A549 treated with CpdA at 1 μM for 4 hours (cell line): Measurements from ENCODE around the gene ATN1. TPM values are rescaled to one million over a fixed set of nuclear protein-coding genes. Genes with fewer than 3 reads are reported as not detected.

Experiments
- total RNA-seq: library from RNA; stranded (reverse); fragments of 200-300 nt; extraction: Qiagen RNA extraction; gene quantifications from 5 replicates; pipeline ENCODE4 v1.2.3, GENCODE V29; 2022; ENCODE audit warnings: low read depth

Gene ATN1
- total RNA-seq = 48.9 to 77.1 TPM (median 73.0 TPM) in 5 replicates

GRCh38 chr12:6927379-6928021 lies at the start of gene ATN1:
Gene ATN1, plus strand, starts transcription at chr12:6927959. Its CDS starts 6,043 bp downstream, at chr12:6934002.

GRCh38 chr12:6904280-6905276 lies 23.2 kb upstream of the ATN1 start, which contains the start of gene LRRC23:
Gene LRRC23, plus strand, starts transcription at chr12:6904822. Its CDS starts 812 bp downstream, at chr12:6905634.

GRCh38 chr12:6914246-6914946 lies 13.4 kb upstream of the ATN1 start, which contains the start of gene ENO2:
Gene ENO2, plus strand, starts transcription at chr12:6914580. Its CDS starts 1,253 bp downstream, at chr12:6915833.

GRCh38 chr12:6943722-6944380 lies 16.1 kb downstream of the ATN1 start, which contains the start of the genes C12orf57 and RNU7-1:
Gene C12orf57, plus strand, starts transcription at chr12:6944022. Its CDS starts 100 bp downstream, at chr12:6944122.
Gene RNU7-1, plus strand, starts transcription at chr12:6943816.

GRCh38 chr12:6950811-6951540 lies 23.2 kb downstream of the ATN1 start, which contains the start of gene PTPN6:
Gene PTPN6, plus strand, starts transcription at chr12:6951356. Its CDS starts 157 bp downstream, at chr12:6951513.

Other genes starting within 250 kb of the ATN1 start
- gene ZNF384, start 238.6 kb upstream of the ATN1 start, total RNA-seq = 52.4 to 68.0 TPM (median 62.6 TPM) in 5 replicates
- gene PIANP, start 227.1 kb upstream of the ATN1 start, total RNA-seq = 0.43 to 1.0 TPM (median 0.87 TPM) in 5 replicates
- 48.5 to 61.1 TPM (median 55.6 TPM) in 5 replicates for gene COPS7A, start 203.9 kb upstream of the ATN1 start, total RNA-seq
- 262 to 311 TPM (median 307 TPM) in 5 replicates for gene MLF2, start 174.8 kb upstream of the ATN1 start, total RNA-seq
- 593 to 1,064 TPM (median 878 TPM) in 5 replicates for gene PTMS, start 161.6 kb upstream of the ATN1 start, total RNA-seq
- gene LAG3, start 155.4 kb upstream of the ATN1 start, total RNA-seq = 0.87 to 2.2 TPM (median 1.6 TPM) in 5 replicates
- not detected in 5 replicates for gene CD4, start 138.4 kb upstream of the ATN1 start, total RNA-seq
- 0.31 to 0.54 TPM (median 0.42 TPM) in 5 replicates for gene GPR162, start 106.1 kb upstream of the ATN1 start, total RNA-seq
- gene P3H3, start 99.6 kb upstream of the ATN1 start, total RNA-seq = 20.2 to 31.6 TPM (median 27.4 TPM) in 5 replicates
- 1.7 to 2.4 TPM (median 1.9 TPM) in 5 replicates for gene GNB3, start 87.0 kb upstream of the ATN1 start, total RNA-seq
- gene CDCA3, start 76.7 kb upstream of the ATN1 start, total RNA-seq = 80.3 to 92.3 TPM (median 82.2 TPM) in 5 replicates
- gene USP5, start 75.8 kb upstream of the ATN1 start, total RNA-seq = 74.6 to 97.4 TPM (median 77.2 TPM) in 5 replicates
- 1,360 to 1,675 TPM (median 1,619 TPM) in 5 replicates for gene TPI1, start 60.4 kb upstream of the ATN1 start, total RNA-seq
- gene SPSB2, start 54.7 kb upstream of the ATN1 start, total RNA-seq = 16.8 to 22.9 TPM (median 19.9 TPM) in 5 replicates
- gene LRRC23, start 23.1 kb upstream of the ATN1 start, total RNA-seq = 16.4 to 17.9 TPM (median 16.5 TPM) in 5 replicates
- 41.2 to 50.5 TPM (median 42.1 TPM) in 5 replicates for gene ENO2, start 13.4 kb upstream of the ATN1 start, total RNA-seq
- not detected in 5 replicates for gene RNU7-1, start 15.9 kb downstream of the ATN1 start, total RNA-seq
- gene C12orf57, start 16.1 kb downstream of the ATN1 start, total RNA-seq = 250 to 321 TPM (median 290 TPM) in 5 replicates
- 10.3 to 13.1 TPM (median 12.1 TPM) in 5 replicates for gene PTPN6, start 23.4 kb downstream of the ATN1 start, total RNA-seq
- gene PHB2, start 42.7 kb downstream of the ATN1 start, total RNA-seq = 308 to 350 TPM (median 341 TPM) in 5 replicates
- 61.3 to 69.0 TPM (median 66.0 TPM) in 5 replicates for gene EMG1, start 43.0 kb downstream of the ATN1 start, total RNA-seq
- 26.2 to 31.5 TPM (median 27.2 TPM) in 5 replicates for gene LPCAT3, start 90.5 kb downstream of the ATN1 start, total RNA-seq
- 36.8 to 62.7 TPM (median 41.0 TPM) in 5 replicates for gene C1S, start 132.8 kb downstream of the ATN1 start, total RNA-seq
- 24.3 to 43.4 TPM (median 26.6 TPM) in 5 replicates for gene C1R, start 164.5 kb downstream of the ATN1 start, total RNA-seq
- gene C1RL, start 181.3 kb downstream of the ATN1 start, total RNA-seq = 9.4 to 17.0 TPM (median 10.3 TPM) in 5 replicates
- gene RBP5, start 200.9 kb downstream of the ATN1 start, total RNA-seq = not detected in 5 replicates
- gene CLSTN3, start 202.4 kb downstream of the ATN1 start, total RNA-seq = 12.6 to 18.0 TPM (median 14.3 TPM) in 5 replicates